Measurements from ENCODE around the gene YARS2.

Gene YARS2

GRCh38 chr12:32755654-32756475 lies at the start of gene YARS2:
Gene YARS2, minus strand, starts transcription at chr12:32755897. Its CDS starts 23 bp downstream, at chr12:32755874.
- peak within 1 kb of the TSS; percentile 53 to 96 (median 91) for H3K9ac ChIP-seq (ENCODE audit: low read length in 5 of 5)
- peak within 1 kb of the TSS; percentile 87 for H3K27ac ChIP-seq (ENCODE audit: low read depth, low read length)
- peak within 1 kb of the TSS; percentile 79 to 100 (median 98) for H3K4me3 ChIP-seq (ENCODE audit: low read depth in 1 of 5, low read length in 5 of 5)
- H3K36me3 ChIP-seq (ENCODE audit: control insufficient read depth in 5 of 5, insufficient read depth in 5 of 5, low read length in 5 of 5): peaks cover 9 to 24% (median 13%) of the 10 kb centered on the region in 5 donors
- H3K9me3 ChIP-seq (ENCODE audit: control insufficient read depth in 5 of 5, low read length in 5 of 5): no peaks in the 10 kb centered on the region
- no peaks in the 10 kb centered on the region for H3K27me3 ChIP-seq (ENCODE audit: control insufficient read depth in 5 of 5, insufficient read depth in 4 of 5, low read length in 5 of 5)
- H3K4me1 ChIP-seq (ENCODE audit: control insufficient read depth in 5 of 5, insufficient read depth in 5 of 5, low read length in 5 of 5): peaks cover 3 to 28% (median 22%) of the 10 kb centered on the region in 5 donors

- no peak overlapping the region for H3K27ac ChIP-seq (ENCODE audit: low read depth, low read length)
- no peaks in the 10 kb centered on the region for H3K4me1 ChIP-seq (ENCODE audit: control insufficient read depth in 5 of 5, insufficient read depth in 5 of 5, low read length in 5 of 5)
- no peaks in the 10 kb centered on the region for H3K36me3 ChIP-seq (ENCODE audit: control insufficient read depth in 5 of 5, insufficient read depth in 5 of 5, low read length in 5 of 5)
- H3K4me3 ChIP-seq (ENCODE audit: low read depth in 1 of 5, low read length in 5 of 5): no peak overlapping the region
- no peaks in the 10 kb centered on the region for H3K9me3 ChIP-seq (ENCODE audit: control insufficient read depth in 5 of 5, low read length in 5 of 5)
- no peak overlapping the region for H3K9ac ChIP-seq (ENCODE audit: low read length in 5 of 5)
- no peaks in the 10 kb centered on the region for H3K27me3 ChIP-seq (ENCODE audit: control insufficient read depth in 5 of 5, insufficient read depth in 4 of 5, low read length in 5 of 5)
Measured at GRCh38 chr12:32804301-32804700, 48.6 kb upstream of the YARS2 start.

- Histone ChIP-seq H3K9ac (ENCODE audit: low read length in 5 of 5) (no peak overlapping the region), H3K27me3 (ENCODE audit: control insufficient read depth in 5 of 5, insufficient read depth in 4 of 5, low read length in 5 of 5) (no peaks in the 10 kb centered on the region), H3K27ac (ENCODE audit: low read depth, low read length) (no peak overlapping the region), H3K36me3 (ENCODE audit: control insufficient read depth in 5 of 5, insufficient read depth in 5 of 5, low read length in 5 of 5) (no peaks in the 10 kb centered on the region), H3K9me3 (ENCODE audit: control insufficient read depth in 5 of 5, low read length in 5 of 5) (no peaks in the 10 kb centered on the region), H3K4me3 (ENCODE audit: low read depth in 1 of 5, low read length in 5 of 5) (no peak overlapping the region), H3K4me1 (ENCODE audit: control insufficient read depth in 5 of 5, insufficient read depth in 5 of 5, low read length in 5 of 5) (no peaks in the 10 kb centered on the region)
Measured at GRCh38 chr12:32801269-32801980, 45.7 kb upstream of the YARS2 start.

GRCh38 chr12:32794281-32794680 lies 38.6 kb upstream of the YARS2 start:
- no peak overlapping the region for H3K27ac ChIP-seq (ENCODE audit: low read depth, low read length)
- H3K27me3 ChIP-seq (ENCODE audit: control insufficient read depth in 5 of 5, insufficient read depth in 4 of 5, low read length in 5 of 5): no peaks in the 10 kb centered on the region
- H3K36me3 ChIP-seq (ENCODE audit: control insufficient read depth in 5 of 5, insufficient read depth in 5 of 5, low read length in 5 of 5): no peaks in the 10 kb centered on the region
- H3K9ac ChIP-seq (ENCODE audit: low read length in 5 of 5): no peak overlapping the region
- peaks cover 0 to 7% (median 0%) of the 10 kb centered on the region in 5 donors for H3K4me1 ChIP-seq (ENCODE audit: control insufficient read depth in 5 of 5, insufficient read depth in 5 of 5, low read length in 5 of 5)
- H3K9me3 ChIP-seq (ENCODE audit: control insufficient read depth in 5 of 5, low read length in 5 of 5): no peaks in the 10 kb centered on the region
- no peak overlapping the region for H3K4me3 ChIP-seq (ENCODE audit: low read depth in 1 of 5, low read length in 5 of 5)

GRCh38 chr12:32789916-32790315 lies 34.2 kb upstream of the YARS2 start:
- peaks cover 0 to 7% (median 0%) of the 10 kb centered on the region in 5 donors for H3K4me1 ChIP-seq (ENCODE audit: control insufficient read depth in 5 of 5, insufficient read depth in 5 of 5, low read length in 5 of 5)
- no peaks in the 10 kb centered on the region for H3K9me3 ChIP-seq (ENCODE audit: control insufficient read depth in 5 of 5, low read length in 5 of 5)
- no peaks in the 10 kb centered on the region for H3K27me3 ChIP-seq (ENCODE audit: control insufficient read depth in 5 of 5, insufficient read depth in 4 of 5, low read length in 5 of 5)
- no peak overlapping the region for H3K4me3 ChIP-seq (ENCODE audit: low read depth in 1 of 5, low read length in 5 of 5)
- H3K27ac ChIP-seq (ENCODE audit: low read depth, low read length): no peak overlapping the region
- no peak overlapping the region for H3K9ac ChIP-seq (ENCODE audit: low read length in 5 of 5)
- H3K36me3 ChIP-seq (ENCODE audit: control insufficient read depth in 5 of 5, insufficient read depth in 5 of 5, low read length in 5 of 5): no peaks in the 10 kb centered on the region

GRCh38 chr12:32789446-32789845 lies 33.7 kb upstream of the YARS2 start:
- no peaks in the 10 kb centered on the region for H3K36me3 ChIP-seq (ENCODE audit: control insufficient read depth in 5 of 5, insufficient read depth in 5 of 5, low read length in 5 of 5)
- H3K4me3 ChIP-seq (ENCODE audit: low read depth in 1 of 5, low read length in 5 of 5): no peak overlapping the region
- peaks cover 0 to 3% (median 0%) of the 10 kb centered on the region in 5 donors for H3K4me1 ChIP-seq (ENCODE audit: control insufficient read depth in 5 of 5, insufficient read depth in 5 of 5, low read length in 5 of 5)

GRCh38 chr12:32788405-32788804 lies 32.7 kb upstream of the YARS2 start:
- H3K27ac ChIP-seq (ENCODE audit: low read depth, low read length): no peak overlapping the region
- H3K36me3 ChIP-seq (ENCODE audit: control insufficient read depth in 5 of 5, insufficient read depth in 5 of 5, low read length in 5 of 5): no peaks in the 10 kb centered on the region
- no peak overlapping the region for H3K4me3 ChIP-seq (ENCODE audit: low read depth in 1 of 5, low read length in 5 of 5)
- no peak overlapping the region for H3K9ac ChIP-seq (ENCODE audit: low read length in 5 of 5)
- no peaks in the 10 kb centered on the region for H3K4me1 ChIP-seq (ENCODE audit: control insufficient read depth in 5 of 5, insufficient read depth in 5 of 5, low read length in 5 of 5)
- no peaks in the 10 kb centered on the region for H3K27me3 ChIP-seq (ENCODE audit: control insufficient read depth in 5 of 5, insufficient read depth in 4 of 5, low read length in 5 of 5)
- H3K9me3 ChIP-seq (ENCODE audit: control insufficient read depth in 5 of 5, low read length in 5 of 5): no peaks in the 10 kb centered on the region

More at GRCh38 chr12:32789446-32789845, 33.7 kb upstream of the YARS2 start:
- Histone ChIP-seq H3K27me3 (ENCODE audit: control insufficient read depth in 5 of 5, insufficient read depth in 4 of 5, low read length in 5 of 5) (no peaks in the 10 kb centered on the region), H3K27ac (ENCODE audit: low read depth, low read length) (no peak overlapping the region), H3K9me3 (ENCODE audit: control insufficient read depth in 5 of 5, low read length in 5 of 5) (no peaks in the 10 kb centered on the region), H3K9ac (ENCODE audit: low read length in 5 of 5) (no peak overlapping the region)

- H3K9me3 ChIP-seq (ENCODE audit: control insufficient read depth in 5 of 5, low read length in 5 of 5): no peaks in the 10 kb centered on the region
- H3K36me3 ChIP-seq (ENCODE audit: control insufficient read depth in 5 of 5, insufficient read depth in 5 of 5, low read length in 5 of 5): no peaks in the 10 kb centered on the region
- H3K27ac ChIP-seq (ENCODE audit: low read depth, low read length): no peak overlapping the region
- peaks cover 0 to 4% (median 0%) of the 10 kb centered on the region in 5 donors for H3K4me1 ChIP-seq (ENCODE audit: control insufficient read depth in 5 of 5, insufficient read depth in 5 of 5, low read length in 5 of 5)
- no peaks in the 10 kb centered on the region for H3K27me3 ChIP-seq (ENCODE audit: control insufficient read depth in 5 of 5, insufficient read depth in 4 of 5, low read length in 5 of 5)
- no peak overlapping the region for H3K9ac ChIP-seq (ENCODE audit: low read length in 5 of 5)
- H3K4me3 ChIP-seq (ENCODE audit: low read depth in 1 of 5, low read length in 5 of 5): no peak overlapping the region
Measured at GRCh38 chr12:32785557-32785956, 29.9 kb upstream of the YARS2 start.

GRCh38 chr12:32783029-32783428 lies 27.3 kb upstream of the YARS2 start:
- no peak overlapping the region for H3K4me3 ChIP-seq (ENCODE audit: low read depth in 1 of 5, low read length in 5 of 5)
- H3K27me3 ChIP-seq (ENCODE audit: control insufficient read depth in 5 of 5, insufficient read depth in 4 of 5, low read length in 5 of 5): no peaks in the 10 kb centered on the region
- H3K27ac ChIP-seq (ENCODE audit: low read depth, low read length): no peak overlapping the region
- peaks cover 0 to 7% (median 0%) of the 10 kb centered on the region in 5 donors for H3K4me1 ChIP-seq (ENCODE audit: control insufficient read depth in 5 of 5, insufficient read depth in 5 of 5, low read length in 5 of 5)
- no peak overlapping the region for H3K9ac ChIP-seq (ENCODE audit: low read length in 5 of 5)
- no peaks in the 10 kb centered on the region for H3K9me3 ChIP-seq (ENCODE audit: control insufficient read depth in 5 of 5, low read length in 5 of 5)
- no peaks in the 10 kb centered on the region for H3K36me3 ChIP-seq (ENCODE audit: control insufficient read depth in 5 of 5, insufficient read depth in 5 of 5, low read length in 5 of 5)

GRCh38 chr12:32780071-32780470 lies 24.4 kb upstream of the YARS2 start:
- Histone ChIP-seq H3K9ac (ENCODE audit: low read length in 5 of 5) (no peak overlapping the region), H3K27ac (ENCODE audit: low read depth, low read length) (no peak overlapping the region), H3K36me3 (ENCODE audit: control insufficient read depth in 5 of 5, insufficient read depth in 5 of 5, low read length in 5 of 5) (no peaks in the 10 kb centered on the region), H3K27me3 (ENCODE audit: control insufficient read depth in 5 of 5, insufficient read depth in 4 of 5, low read length in 5 of 5) (no peaks in the 10 kb centered on the region), H3K4me1 (ENCODE audit: control insufficient read depth in 5 of 5, insufficient read depth in 5 of 5, low read length in 5 of 5) (peaks cover 0 to 7% (median 0%) of the 10 kb centered on the region in 5 donors), H3K9me3 (ENCODE audit: control insufficient read depth in 5 of 5, low read length in 5 of 5) (no peaks in the 10 kb centered on the region), H3K4me3 (ENCODE audit: low read depth in 1 of 5, low read length in 5 of 5) (no peak overlapping the region)

All from subcutaneous abdominal adipose tissue (tissue), 5 donors.